NCI-H1930 (cell line): ENCODE measurements around the gene DNM1.
"Not testable (repeated sequence)": the region's sequence is repeated elsewhere in the genome, so short reads cannot be mapped to it uniquely, and the experiment has no call there.

Source experiments
- DNase-seq, 2 experiments: peaks; one replicate each; lab custom pipeline; 2025; lab: John Stamatoyannopoulos, UW

The DNM1 gene

DNA sequence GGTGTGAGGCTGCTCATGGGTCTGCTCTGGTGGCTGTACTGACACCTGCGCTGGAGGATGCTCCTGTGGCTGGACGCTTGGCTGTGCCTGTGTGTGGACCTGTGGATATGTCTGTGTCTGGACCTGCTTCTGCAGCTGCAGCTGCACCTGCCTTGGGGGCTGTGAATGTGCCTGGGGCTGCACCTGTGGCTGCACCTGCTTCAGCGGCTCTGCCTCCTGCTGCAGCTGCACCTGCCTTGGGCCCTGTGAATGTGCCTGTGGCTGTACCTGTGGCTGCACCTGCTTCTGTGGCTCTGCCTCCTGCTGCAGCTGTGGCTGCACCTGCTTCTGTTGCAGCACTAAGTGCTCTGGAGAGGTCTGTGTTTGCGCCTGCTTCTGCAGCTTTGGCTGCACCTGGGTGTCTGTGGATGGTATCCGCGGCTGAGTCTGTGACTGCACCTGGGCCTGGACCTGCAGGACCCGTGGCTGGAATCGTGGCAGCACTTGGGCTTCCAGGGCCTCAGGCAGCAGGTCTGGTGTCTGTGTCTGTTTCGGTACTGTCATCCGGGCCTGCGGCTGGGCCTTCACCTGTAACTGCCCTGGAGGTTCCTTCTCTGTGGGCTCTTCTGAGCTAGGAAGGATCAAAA lies 24.3 kb upstream of the DNM1 start:
- DNase-seq: no peak

DNA sequence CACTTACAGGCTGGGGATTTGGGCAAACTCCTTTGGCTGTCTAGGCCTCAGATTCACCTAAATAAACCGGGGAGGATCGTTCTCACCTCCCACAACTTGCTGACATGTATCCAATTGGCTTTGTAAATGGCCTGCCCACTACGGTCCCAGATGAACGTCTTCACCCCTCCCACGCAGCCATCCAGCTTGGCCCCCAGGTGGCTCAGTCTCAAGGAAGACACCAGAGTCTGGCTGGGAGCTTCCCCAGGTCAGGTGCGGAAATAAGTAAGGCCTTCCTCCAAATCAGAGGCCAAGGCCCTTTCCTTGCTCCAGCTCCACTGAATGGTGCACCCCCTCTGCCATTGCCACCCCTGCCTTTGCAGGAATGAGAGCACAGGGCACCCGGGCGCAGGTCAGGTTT lies 23.2 kb upstream of the DNM1 start:
- no peak for DNase-seq

DNA sequence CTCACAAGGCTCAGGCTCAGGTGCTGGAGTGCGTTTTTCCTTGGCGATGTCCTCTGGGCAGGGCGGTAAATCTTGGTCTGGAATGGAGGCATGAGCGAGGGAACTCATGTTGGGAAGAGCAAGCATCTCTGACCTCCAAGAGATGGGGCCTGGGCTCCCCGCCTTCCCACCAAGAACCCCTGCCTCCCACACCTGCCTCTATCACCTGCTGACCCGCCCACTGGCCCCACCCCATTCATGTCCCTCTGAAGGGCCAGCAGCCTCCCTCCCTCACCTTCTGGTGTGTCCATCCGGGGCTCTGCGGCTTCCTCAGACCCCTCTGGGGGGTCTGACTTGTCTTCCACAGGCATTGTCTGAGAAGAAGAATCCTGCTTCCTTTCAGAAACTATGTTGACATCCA lies 22.7 kb upstream of the DNM1 start:
- no peak for DNase-seq

DNA sequence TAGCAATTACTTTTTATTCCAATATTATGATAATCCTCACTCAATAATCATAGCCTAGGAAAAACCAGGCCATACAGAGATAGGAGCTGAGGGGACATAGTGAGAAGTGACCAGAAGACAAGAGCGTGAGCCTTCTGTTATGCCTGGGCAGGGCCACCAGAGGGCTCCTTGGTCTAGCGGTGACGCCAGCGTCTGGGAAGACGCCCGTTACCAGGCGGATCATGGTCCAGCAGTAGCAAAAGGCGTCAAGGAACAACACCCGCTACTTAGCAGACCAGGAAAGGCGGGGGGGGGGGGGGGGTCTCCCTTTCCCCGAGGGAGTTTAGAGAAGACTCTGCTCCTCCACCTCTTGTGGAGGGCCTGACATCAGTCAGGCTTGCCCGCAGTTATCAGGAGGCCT lies 21.7 kb upstream of the DNM1 start:
- not testable (repeated sequence) for DNase-seq

DNA sequence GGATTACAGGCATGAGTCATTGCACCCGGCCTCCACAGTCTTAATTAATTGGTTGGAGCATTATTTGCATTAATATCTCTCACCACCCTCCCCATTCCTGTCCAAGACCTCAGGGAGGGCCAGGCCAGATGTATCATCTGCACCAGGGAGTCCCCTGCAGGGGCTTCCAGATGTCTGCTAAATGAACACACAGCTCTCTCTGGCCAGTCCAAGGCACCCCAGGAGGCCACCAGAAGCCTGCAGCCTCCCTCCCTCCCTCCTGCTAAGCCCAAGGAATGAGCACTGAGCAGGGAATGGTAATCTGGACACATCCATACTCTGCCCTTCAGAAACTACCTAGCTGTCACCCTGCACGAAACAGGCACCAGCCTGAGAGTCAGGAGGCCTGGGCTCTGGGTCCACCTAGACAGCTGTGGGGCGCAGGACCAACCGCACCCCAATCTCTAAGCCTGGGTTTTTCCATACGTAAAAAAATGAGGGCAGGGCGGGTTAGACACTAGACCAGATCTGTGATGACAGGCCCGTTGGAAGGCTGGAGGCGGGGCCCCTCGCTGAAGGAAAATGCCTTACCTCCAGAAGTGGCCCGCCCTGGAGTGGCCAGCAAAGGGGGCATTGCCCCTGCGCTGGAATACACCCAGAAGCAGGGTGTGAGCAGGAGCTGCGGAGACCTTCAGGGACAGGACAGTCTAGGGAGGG lies 20.1 kb upstream of the DNM1 start:
- DNase-seq: no peak

DNA sequence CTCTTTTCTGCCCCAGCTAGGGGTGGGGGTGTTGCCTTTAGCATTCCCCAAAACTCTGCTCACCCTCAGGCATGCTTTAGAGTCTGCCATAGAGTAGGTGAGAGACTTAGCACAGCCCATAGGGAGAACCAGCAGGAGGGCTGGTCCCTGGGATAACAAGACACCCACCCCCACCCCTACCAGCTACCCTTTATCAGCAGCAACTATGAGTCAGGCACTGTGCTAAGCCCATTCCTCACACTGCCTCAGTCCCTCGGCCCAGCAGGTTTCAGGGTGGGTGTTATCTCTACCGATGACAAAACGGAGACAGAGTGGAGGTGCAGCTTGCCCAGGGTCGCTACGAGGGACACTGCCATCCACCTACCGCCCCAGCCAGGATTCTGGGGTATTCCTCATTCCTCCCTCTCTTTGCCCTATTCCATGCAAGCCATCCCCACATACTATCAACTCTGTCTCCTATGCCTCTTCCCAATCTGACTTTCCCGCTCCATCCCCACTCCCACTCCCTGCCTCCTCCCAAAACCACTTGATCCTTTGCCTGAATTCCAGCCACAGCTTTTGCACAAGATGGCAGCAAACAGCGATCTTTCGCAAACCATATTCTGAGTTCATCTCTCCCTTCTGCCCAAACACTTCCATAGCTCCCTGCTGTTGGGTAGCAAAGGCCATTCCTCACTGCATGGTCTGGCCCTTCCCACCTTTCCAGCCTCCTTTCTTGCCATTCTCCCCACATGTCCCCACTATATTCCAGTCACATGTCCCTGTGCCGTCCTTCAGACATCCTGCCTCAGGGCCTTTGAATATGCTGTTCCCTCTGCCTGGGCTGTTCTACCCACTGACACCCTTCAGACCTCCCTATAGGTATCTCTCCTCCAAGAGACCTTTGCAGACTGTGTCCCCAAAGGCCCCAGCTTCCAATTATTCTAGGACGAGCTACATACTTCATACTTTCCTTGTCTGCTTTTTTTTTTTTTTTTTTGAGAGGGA lies 16.9 kb upstream of the DNM1 start:
- no peak for DNase-seq

DNA sequence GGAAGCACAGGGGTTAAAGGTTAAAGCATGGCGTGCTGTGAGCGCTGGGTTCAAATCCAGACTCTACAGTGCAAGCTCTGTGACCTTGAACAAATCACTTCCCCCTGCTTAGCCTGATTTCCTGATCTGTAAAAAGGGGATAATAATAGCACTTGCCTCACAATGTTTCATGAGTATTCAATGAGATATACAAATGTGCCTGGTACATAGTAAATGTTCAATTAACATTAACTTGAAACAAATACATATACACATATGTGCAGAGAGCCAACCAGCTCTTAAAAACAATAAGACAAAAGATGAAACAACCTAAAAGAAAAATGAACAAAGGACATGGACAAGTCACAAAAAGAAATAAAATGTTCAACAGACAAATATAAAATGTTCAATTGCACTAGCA lies 15.8 kb upstream of the DNM1 start:
- DNase-seq: no peak

DNA sequence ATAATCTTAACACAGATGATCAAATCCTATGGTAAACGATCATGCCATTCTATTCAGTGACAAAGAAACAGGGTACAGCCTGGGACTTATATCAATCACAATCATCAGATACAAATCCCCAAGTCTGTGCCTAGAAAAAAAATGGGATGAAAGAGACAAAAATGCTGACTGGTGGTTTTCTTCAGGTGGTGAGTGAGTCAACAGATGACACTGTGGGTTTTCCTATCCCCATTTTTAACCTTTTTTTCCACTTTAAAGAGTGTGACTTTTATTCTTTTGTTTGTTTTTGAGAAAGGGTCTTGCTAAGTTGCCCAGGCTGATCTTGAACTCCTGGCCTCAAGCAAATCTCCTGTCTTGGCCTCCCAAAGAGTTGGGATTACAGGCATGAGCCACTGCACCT lies 15.0 kb upstream of the DNM1 start:
- DNase-seq: no peak

DNA sequence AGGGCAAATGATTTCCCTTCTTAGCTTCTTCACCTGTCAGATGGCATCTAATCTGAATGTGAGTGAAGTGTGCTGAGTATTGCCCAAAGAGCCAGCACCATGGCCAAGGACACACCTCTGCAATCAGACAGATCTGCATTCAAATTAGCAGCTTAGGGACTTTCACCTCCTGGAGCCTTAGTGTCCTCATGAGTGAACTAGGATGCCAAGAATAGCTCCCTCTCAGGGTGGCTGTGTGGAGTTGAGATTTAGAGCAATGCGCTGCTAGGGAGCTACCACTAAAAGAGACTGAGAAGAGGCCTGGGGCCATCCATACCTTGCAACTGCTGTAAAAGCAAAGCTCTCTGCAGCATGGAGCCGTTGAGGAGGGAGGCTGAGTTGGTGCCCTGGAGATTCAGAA lies 13.2 kb upstream of the DNM1 start:
- DNase-seq: no peak

DNA sequence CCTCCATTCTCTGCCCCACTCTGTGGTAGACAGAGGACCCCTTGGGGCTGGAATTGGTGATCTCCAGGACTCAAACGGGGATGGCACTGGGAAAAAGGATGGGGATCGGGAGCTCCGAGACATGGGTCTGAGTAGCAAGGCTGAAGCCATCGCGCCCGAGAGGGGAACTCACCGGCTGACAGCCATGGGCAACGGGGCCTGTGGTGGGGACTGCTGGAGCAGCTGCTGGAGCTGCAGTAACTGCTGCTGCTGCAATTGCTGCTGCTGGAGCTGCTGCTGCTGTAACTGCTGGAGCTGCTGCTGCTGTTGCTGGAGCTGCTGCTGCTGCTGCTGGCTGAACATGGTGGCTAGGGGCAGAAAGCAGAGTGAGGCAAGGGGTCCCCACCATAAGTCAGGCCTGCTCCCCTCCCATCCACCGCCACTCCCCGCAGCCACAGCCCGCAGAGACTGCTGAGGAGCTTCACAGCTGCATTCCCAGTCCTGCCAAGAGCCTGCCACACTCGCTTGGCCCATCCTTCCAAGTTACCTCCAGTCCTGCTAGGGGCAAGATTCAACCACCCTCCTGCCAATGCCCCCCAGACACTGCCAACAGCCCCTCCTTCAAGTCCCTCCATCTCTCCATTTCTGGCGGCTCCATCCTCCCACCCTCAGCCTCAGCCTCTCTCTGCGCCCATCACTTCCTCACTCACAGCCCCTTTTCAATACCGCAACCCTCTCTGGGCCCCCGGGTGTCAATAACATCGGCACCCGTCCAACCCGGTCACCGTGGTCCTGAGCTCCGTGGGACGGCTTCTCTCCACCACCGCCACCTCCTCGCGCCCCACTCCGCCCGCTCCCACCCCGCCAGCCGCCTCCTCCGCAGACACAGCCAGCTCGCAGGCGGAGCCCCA lies 12.4 kb upstream of the DNM1 start:
- DNase-seq: no peak

DNA sequence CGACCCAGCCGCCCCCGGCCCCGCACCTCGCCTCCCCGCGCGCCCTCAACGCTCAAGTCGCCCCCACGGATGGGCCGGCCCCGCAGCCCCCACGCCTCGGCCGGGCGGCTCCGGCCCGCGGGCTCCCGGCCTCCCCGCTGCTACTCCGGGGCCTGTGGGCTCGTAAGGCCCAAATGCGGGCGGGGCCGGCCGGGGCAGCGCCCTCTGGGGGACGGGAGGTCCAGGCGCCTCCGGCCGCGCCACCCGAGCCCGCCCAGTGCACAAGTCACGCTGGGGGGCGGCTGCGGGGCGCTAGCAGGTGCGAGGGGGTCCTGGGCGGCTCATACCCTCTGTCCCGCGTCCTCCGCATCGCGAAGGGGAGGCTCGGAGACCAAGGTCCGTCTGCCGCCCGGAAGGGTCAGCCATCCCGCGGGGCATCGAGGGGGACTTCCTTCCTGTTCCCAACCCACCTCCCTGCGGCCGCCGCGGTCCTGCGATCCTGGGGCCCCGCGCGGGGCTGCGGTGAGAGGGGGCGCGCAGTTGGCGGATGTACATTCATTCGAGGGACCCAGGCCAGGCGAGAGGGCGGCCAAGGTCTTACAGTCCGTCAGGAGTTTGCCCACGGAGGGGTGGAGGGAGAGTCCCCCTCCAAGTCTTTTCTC lies 11.7 kb upstream of the DNM1 start, which contains the start of gene CIZ1:
Gene CIZ1 (minus strand): TSS at position 167 of the 641 bp plus-strand sequence. CDS start 715 bp downstream, outside the sequence.
- peak; percentile 35 to 82 for DNase-seq

DNA sequence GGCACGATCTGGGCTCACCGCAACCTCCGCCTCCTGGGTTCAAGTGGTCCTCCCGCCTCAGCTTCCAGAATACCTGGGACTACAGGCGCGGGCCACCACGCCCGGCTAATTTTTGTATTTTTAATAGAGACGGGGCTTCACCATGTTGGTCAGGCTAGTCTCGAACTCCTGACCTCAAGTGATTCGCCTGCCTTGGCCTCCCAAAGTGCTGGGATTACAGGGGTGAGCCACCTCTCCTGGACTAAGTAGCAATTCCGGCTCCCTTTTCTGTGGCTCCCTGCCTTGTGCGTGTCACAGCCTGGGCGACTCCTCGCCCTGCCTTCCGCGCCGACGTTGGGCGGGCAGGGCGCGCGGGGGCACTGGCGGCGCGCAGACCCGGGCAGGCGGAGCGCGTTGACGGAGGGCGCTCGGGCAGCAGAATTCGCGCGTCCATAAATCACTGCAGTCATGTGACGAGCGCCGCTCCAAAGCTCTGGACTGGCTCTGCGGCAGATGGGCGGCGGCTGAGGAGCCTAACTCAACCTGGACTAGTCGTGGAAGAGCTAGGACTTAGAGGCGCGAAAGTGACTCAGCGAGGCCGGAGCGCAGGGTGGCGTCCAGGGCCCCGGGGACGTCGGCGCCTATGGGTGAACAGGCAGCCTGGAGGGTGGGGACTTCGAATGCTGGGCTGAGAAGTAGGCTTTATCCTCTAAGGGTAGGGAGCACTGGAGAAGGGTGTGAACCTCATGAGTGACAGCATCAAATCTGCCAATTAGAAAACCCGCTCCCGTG lies 10.4 kb upstream of the DNM1 start:
- DNase-seq: peak; percentile 19 to 28

DNA sequence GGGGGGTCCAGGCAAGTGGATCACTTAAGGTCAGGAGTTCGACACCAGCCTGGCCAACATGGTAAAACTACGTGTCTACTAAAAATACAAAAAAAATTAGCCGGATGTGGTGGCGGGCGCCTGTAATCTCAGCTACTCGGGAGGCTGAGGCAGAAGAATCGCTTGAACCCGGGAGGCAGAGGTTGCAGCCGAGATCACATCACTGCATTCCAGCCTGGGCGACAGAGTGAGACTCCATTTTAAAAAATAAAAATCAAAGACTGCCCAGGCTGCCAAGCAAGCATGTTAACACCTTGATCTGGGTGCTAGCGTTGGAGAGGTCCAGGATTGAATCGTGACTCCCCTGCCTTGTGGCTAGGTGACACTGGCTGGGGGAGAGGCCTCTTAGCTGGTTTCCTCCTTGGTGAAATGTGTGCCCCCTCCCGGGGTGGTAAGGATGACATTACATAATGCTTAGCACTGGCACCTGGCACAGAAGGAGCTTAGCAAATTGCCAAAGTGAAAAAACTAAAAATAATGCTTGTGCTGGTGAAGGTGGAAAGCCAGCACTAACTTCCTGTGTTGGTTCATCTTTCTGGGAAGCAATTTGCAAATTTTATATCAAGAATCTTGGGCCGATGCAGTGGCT lies 9.6 kb upstream of the DNM1 start:
- DNase-seq: no peak

DNA sequence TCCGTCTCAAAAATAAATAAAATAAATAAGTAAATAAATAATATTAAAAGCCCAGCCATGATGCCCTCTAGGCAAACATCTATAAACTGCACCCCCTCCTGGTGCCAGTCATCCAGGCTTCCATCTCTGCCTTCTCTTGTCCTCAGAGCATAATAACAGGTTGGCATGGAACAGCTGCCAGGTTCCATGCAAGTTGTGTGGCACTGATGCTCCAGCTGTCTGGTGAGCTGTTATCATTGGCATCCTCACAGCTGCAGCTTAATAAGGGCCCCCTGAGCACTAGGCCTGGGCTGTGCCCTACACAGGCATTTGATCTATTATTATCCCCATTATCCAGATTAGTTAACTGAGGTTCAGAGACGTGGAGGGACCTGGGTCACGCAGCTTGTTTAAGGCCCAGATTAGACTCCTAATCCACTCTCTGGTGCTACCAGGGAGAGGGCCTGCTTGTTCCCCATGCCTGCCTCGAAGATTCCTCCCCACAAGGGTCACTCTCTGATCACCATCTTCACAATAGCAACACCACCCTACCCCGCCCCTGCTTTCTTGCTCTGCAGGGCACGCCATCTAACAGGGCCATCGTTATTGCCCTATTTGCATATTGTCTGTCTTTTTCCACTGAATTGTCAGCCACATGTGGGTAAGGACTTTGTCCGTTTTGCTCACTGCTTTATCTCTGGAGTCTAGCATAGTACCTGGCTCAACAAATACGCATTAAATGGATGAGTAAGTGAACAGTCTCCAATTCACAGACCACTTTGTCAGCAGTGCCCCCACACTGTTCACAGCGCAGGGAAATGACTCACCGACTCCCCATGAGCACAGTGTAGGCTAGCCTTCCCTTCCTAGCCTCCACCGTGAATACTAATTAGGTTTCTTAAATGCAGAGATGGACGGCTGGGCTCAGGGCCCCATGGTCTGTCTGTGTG lies 1.5 kb upstream of the DNM1 start:
- no peak for DNase-seq

DNA sequence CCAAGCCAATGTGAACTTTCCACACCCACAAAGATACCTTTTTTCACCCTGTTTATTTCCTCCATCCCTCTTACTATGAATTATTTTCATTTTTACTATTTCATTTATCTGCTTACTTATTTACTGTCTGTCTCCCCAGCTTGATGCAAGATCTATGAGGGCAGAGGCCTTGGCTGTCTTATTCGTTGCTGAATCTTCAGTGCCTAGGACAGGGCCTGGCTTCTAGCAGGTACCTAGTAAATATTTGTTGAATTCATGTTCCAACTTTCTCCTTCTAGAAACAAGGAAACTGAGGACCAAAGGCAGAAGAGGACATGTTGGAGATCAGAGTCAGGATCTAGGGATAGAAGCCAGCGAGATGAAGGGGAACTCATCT lies 543 bp upstream of the DNM1 start:
- no peak for DNase-seq

DNA sequence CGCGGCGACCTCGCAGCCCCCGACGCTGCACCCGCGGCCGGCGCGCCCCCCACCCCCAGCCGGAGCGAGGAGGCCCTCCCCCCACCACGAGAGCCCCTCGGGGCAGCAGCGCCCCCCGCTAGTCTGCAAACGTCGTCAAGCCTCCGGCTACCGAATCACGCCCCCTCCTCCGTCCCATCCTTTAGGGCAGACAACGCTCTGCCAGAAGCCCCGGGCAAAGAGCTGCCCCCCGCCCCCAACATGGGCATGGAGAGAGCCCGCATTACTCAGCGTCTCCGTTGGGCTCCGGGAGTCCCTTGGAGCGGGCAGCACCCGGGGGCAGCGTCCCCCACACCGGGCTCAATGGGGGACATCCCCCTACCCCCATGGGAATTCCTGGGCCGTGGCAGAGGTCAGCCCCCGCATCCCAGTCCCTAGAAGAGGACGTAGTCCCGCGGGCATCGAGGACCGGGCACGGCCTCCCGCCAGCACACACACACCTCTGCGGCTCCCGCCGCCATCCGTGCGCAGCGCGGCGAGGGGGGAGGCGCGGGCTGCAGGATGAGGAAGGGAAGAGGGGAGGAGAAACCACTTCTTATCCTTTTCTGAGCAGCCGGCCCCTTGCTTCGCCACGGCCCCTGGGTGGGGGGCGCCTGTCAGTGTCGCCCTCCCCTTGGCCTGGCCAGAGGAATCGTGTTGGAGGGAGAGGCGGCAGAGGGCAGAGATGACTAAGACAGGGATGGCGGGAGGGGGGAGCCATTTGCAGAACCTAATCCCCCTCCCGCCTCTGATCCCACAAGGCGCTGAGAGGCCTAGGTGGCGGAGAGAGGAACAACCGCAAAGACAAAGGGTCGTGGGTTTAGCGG lies 750 bp downstream of the DNM1 start:
- peak; percentile 15 to 51 for DNase-seq

DNA sequence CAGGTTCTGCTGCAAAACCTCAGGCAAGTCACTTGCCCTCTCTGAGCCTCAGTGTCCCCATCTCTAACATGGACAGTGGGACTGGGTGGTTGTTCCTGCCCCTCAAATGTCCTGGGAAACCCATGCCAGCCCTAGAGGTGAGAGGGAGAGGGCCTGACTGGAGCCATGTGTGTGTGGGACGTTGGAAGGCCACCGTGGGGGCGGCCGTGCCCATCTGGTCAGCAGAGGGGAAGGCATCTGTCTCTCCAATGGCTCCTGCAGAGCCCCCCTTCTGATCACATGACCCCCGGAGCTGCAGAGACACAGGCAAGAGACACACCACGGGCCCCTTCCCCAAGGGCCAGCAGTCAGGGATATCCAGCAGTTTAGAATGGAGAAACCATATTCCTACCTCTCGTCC lies 1.7 kb downstream of the DNM1 start:
- no peak for DNase-seq
